ENCODE results near the gene DLK1. TPM values are rescaled to one million over a fixed set of nuclear protein-coding genes. Genes with fewer than 3 reads are reported as not detected.

DLK1 gene
- total RNA-seq, 2 donors from 2014 or later: not detected

- H3K27ac Mint-ChIP-seq: no peak overlapping the region
- DNase-seq (ENCODE audit: low spot score in 2 of 2) (no peak), ATAC-seq (no peak)
- no peaks in the 10 kb centered on the region for H3K9me3 Mint-ChIP-seq
- H3K36me3 Mint-ChIP-seq: no peaks in the 10 kb centered on the region
Observed at GRCh38 chr14:100690672-100691071, 36.0 kb upstream of the DLK1 start.

- Mint-ChIP-seq H3K36me3 (no peaks in the 10 kb centered on the region), H3K9me3 (no peaks in the 10 kb centered on the region), H3K27ac (no peak overlapping the region)
- no peak for DNase-seq (ENCODE audit: low spot score in 2 of 2)
- no peak for ATAC-seq
Observed at GRCh38 chr14:100691395-100692056, 35.2 kb upstream of the DLK1 start.

GRCh38 chr14:100692256-100692655 lies 34.4 kb upstream of the DLK1 start:
- Mint-ChIP-seq H3K36me3 (no peaks in the 10 kb centered on the region), H3K27ac (no peak overlapping the region), H3K9me3 (no peaks in the 10 kb centered on the region)
- ATAC-seq: no peak
- DNase-seq (ENCODE audit: low spot score in 2 of 2): no peak

- H3K9me3 Mint-ChIP-seq: no peaks in the 10 kb centered on the region
- H3K27ac Mint-ChIP-seq: no peak overlapping the region
- H3K36me3 Mint-ChIP-seq: no peaks in the 10 kb centered on the region
- no peak for ATAC-seq
- no peak for DNase-seq (ENCODE audit: low spot score in 2 of 2)
Observed at GRCh38 chr14:100692859-100693558, 33.7 kb upstream of the DLK1 start.

DNA sequence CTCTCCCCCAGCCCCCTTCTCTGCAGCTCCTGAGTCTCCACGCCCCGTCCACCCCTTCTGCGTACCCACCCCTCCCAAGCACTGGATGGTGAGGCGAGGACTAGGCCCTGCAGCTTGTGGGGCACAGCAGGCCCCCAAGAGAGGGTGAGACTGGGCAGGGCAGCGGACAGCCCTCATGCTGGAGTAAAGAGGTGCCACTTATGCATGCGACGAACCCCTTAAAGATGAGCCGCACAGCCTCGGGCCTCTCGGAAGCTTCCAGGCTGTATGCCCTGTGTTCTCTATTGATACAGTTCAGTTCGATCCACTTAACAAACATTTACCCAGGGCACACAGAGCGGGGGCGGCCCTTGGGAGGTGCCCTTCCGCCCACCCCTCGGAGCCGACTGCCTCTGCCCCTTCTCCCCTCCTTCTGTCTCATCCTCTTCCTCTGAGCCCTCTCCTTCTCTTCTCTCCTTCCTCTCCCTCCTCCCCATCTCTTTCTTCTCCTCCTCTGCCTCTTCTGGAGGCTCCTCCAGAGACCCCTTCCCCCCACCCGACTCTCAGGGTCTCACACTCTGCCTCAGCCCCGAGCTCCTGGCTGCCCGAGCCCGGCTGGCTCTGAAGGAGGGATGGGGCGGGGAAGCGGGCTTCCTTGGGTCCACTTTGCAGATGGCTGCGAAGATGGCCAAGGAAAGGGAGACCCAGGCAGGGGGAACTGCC lies 32.7 kb upstream of the DLK1 start:
- Mint-ChIP-seq H3K9me3 (no peaks in the 10 kb centered on the region), H3K27ac (no peak overlapping the region), H3K36me3 (no peaks in the 10 kb centered on the region)
- DNase-seq (ENCODE audit: low spot score in 2 of 2) (no peak), ATAC-seq (no peak)

- no peaks in the 10 kb centered on the region for H3K36me3 Mint-ChIP-seq
- ATAC-seq: no peak
- H3K27ac Mint-ChIP-seq: no peak overlapping the region
- no peaks in the 10 kb centered on the region for H3K9me3 Mint-ChIP-seq
- DNase-seq (ENCODE audit: low spot score in 2 of 2): no peak
Observed at GRCh38 chr14:100694579-100695422, 31.9 kb upstream of the DLK1 start.

GRCh38 chr14:100695423-100695738 lies 31.3 kb upstream of the DLK1 start:
- Mint-ChIP-seq H3K27ac (no peak overlapping the region), H3K9me3 (no peaks in the 10 kb centered on the region), H3K36me3 (no peaks in the 10 kb centered on the region)
- DNase-seq (ENCODE audit: low spot score in 2 of 2) (no peak), ATAC-seq (no peak)

GRCh38 chr14:100696008-100696407 lies 30.7 kb upstream of the DLK1 start:
- ATAC-seq (no peak), DNase-seq (ENCODE audit: low spot score in 2 of 2) (no peak)
- H3K36me3 Mint-ChIP-seq: no peaks in the 10 kb centered on the region
- no peak overlapping the region for H3K27ac Mint-ChIP-seq
- H3K9me3 Mint-ChIP-seq: no peaks in the 10 kb centered on the region

GRCh38 chr14:100696590-100696989 lies 30.1 kb upstream of the DLK1 start:
- DNase-seq (ENCODE audit: low spot score in 2 of 2) (no peak), ATAC-seq (no peak)
- no peak overlapping the region for H3K27ac Mint-ChIP-seq
- no peaks in the 10 kb centered on the region for H3K9me3 Mint-ChIP-seq
- no peaks in the 10 kb centered on the region for H3K36me3 Mint-ChIP-seq

DNA sequence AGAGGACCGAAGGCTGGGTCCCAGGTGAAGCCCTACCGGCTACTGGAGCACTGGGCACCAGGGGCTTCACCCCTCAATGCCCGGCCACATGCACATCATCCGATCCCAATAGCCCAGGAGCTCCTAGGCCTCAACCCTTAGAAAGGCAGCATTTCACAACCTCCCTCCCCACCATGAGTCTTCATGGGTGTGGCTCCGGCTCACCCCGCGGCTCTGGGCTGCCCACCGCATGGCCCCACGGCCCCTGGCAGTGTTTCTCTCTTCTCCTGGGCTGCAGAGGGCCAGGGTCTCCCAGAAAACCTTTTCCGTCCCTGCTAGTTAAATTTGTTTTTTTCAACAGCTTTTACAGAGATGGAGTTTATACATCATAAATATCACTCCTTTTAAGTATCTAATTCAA lies 28.6 kb upstream of the DLK1 start:
- Mint-ChIP-seq H3K27ac (no peak overlapping the region), H3K36me3 (no peaks in the 10 kb centered on the region), H3K9me3 (no peaks in the 10 kb centered on the region)
- no peak for DNase-seq (ENCODE audit: low spot score in 2 of 2)
- ATAC-seq: no peak

DNA sequence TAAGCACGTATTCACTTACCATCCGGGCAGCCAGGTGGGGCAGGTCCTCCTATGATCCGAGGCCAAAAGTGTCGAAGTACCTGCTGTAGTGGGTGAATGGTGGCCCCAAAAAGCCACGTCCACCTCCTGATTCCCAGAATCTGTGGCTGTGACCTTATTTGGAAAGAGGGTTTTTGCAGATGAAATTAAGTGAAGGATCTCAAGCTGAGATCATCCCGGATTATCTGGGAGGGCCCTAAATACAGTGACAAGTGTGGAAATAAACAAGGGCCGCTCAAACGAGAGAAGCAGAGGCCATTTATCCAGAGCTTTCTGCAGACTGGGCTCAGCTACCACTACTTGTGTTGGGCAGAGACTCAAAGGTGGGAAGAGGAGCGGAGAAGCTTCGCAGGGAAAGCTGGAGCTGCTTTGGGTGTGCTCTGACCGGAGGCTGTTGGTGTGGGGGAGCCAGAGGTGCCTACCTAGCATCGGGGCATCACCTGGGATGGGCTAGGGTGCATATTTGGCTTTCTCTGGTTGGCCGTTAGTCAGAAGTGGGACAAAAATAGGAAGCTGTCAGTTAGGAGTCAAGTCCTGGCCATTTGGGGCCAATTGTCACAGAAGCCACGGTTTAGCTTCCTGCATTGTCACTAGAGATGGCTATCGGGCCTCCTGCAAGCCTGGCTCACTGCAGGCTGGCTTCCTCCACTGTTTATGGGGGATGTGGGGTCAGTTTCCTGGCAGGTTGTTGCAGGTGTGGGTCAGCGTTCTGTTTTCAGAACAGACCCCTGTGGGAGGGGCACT lies 27.8 kb upstream of the DLK1 start:
- H3K27ac Mint-ChIP-seq: peak overlapping the region; percentile 30 to 45
- H3K36me3 Mint-ChIP-seq: no peaks in the 10 kb centered on the region
- no peak for ATAC-seq
- no peak for DNase-seq (ENCODE audit: low spot score in 2 of 2)
- no peaks in the 10 kb centered on the region for H3K9me3 Mint-ChIP-seq

GRCh38 chr14:100701314-100701713 lies 25.4 kb upstream of the DLK1 start:
- Mint-ChIP-seq H3K27ac (no peak overlapping the region), H3K36me3 (no peaks in the 10 kb centered on the region), H3K9me3 (no peaks in the 10 kb centered on the region)
- DNase-seq (ENCODE audit: low spot score in 2 of 2) (no peak), ATAC-seq (no peak)

DNA sequence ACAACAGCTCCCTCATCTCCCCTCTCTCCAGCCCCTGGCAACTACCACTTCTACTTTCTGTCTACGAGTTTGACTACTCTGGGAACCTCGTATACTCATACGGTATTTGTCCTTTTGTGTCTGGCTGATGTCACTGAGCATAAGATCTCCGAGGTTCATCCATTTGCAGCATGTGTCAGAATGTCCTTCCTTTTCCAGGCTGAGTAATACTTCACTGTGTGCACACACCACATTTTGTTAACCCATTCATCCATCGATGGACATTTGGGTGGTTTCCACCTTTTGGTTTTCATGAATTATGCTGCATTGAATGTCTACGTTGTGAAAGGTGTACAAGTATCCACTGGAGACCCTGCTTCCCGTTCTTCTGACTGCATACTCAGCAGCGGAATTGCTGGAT lies 24.1 kb upstream of the DLK1 start:
- ATAC-seq: no peak
- Mint-ChIP-seq H3K27ac (no peak overlapping the region), H3K36me3 (no peaks in the 10 kb centered on the region)

DNA sequence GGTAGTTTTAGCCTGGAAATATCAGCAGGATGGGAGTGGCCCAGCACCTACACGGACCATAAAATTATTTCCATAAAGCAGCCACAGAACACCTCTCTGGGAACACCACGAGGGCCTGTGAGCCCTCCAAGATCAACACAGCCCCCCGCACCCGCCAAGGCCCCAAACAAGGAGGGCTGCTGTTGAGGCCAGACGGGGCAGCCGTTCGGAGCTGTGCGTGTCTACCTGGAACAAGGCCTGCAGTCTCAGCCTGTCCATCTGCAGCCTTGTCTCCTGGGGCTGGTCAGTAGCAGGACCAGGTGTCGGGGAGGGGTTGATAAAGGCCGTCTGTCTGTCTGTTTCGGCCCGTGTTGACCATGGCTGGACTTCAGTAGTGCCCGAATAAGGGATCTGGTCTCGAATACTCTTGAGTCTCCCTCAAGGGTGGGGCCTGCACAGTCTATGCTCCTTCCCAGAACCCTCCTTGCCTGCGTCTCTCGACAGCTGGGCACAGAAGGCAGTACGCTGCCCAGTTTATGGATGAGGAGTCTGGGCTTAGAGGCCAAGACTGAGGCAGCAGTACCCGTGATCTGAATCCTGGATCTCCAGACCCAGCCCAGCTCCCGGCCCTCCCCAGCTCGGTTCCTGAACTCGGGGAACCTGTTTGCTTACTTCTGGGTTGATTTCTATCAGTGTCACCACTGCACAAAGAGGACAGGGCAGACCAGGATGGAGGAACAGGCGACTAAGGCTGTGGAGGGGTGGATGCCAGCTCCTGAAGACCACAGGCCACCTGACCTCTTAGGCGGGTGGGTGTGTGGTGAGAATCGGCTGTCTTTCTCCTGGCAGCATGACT lies 23.1 kb upstream of the DLK1 start:
- H3K36me3 Mint-ChIP-seq: no peaks in the 10 kb centered on the region
- ATAC-seq (no peak), DNase-seq (ENCODE audit: low spot score in 2 of 2) (no peak)
- H3K9me3 Mint-ChIP-seq: no peaks in the 10 kb centered on the region
- H3K27ac Mint-ChIP-seq: no peak overlapping the region

More for the DNA sequence above, 24.1 kb upstream of the DLK1 start:
- no peak for DNase-seq (ENCODE audit: low spot score in 2 of 2)
- H3K9me3 Mint-ChIP-seq: no peaks in the 10 kb centered on the region

GRCh38 chr14:100706200-100706599 lies 20.5 kb upstream of the DLK1 start:
- DNase-seq (ENCODE audit: low spot score in 2 of 2) (no peak), ATAC-seq (no peak)
- Mint-ChIP-seq H3K27ac (no peak overlapping the region), H3K9me3 (no peaks in the 10 kb centered on the region), H3K36me3 (no peaks in the 10 kb centered on the region)

GRCh38 chr14:100706860-100707259 lies 19.8 kb upstream of the DLK1 start:
- Mint-ChIP-seq H3K27ac (no peak overlapping the region), H3K36me3 (no peaks in the 10 kb centered on the region), H3K9me3 (no peaks in the 10 kb centered on the region)
- no peak for ATAC-seq
- no peak for DNase-seq (ENCODE audit: low spot score in 2 of 2)
